ENCODE results near the gene PPIE. TPM values are rescaled to one million over a fixed set of nuclear protein-coding genes. Genes with fewer than 3 reads are reported as not detected.

Gene PPIE
- total and polyA plus RNA-seq, 8 donors, result 34.9 to 206 (median 48.8) TPM

DNA sequence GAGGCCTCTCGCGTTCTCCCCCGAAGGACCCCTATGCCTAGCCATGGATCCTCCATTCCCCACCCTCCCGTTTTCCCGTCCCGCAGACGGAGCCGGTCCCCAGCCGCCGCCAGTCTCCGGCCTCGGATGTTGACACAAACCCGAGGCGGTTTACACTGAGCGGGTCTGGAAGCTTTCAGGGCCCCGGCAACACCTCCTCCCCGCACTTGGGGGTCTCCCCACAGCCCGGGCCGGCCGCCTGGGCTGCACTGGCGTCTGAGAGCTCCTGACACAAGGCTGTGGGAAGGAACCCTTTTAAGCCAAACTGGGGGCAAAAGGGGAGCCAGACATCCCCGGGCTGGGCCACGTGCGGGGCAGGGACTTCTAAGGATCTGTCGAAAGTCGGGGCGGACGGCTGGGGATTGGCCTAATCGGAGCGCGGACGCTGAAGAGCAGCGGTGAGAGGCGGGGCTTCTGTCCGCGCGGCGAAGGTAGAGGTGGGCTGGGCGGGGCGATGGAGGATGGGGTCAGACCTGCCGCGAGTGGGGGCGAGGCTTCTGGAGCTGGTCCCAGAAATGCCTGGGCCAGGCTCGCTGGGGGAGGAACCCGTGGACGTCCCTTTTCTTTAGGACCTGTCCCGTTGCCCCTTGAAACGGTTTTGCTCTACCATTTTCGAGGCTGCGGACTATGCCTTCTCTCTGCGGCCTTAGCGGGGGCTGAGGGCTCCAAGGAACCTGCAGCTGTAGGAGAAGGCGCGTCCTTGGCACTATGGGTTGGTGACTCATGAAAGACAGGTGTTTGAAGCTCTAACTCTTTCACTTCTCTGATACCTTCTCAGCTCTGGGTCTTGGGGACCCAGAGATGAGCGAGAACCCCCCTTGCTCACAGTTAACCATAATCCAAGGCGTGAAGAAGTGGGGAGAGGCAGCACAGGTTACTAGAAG lies 46.3 kb upstream of the PPIE start:
- peak overlapping the region; percentile 39 to 54 (median 46) for H3K4me3 ChIP-seq
- WGBS, 5 donors, result 8 to 10% (median 9%) methylated on average over 49 to 56 of the region's 56 CpGs
- peaks cover 0 to 83% (median 50%) of the 10 kb centered on the region in 3 donors for H3K27me3 ChIP-seq
- no peaks in the 10 kb centered on the region for H3K36me3 ChIP-seq
- no peaks in the 10 kb centered on the region for H3K9me3 ChIP-seq
- peaks cover 18 to 24% (median 21%) of the 10 kb centered on the region in 4 donors for H3K4me1 ChIP-seq
- TF ChIP-seq POLR2AphosphoS5 (IDR thresholded peaks at IDR 0.05) (no peak), POLR2A (IDR thresholded peaks at IDR 0.05) (no peak), EP300 (IDR thresholded peaks at IDR 0.05) (no peak)
- TF ChIP-seq, protein P1, sequence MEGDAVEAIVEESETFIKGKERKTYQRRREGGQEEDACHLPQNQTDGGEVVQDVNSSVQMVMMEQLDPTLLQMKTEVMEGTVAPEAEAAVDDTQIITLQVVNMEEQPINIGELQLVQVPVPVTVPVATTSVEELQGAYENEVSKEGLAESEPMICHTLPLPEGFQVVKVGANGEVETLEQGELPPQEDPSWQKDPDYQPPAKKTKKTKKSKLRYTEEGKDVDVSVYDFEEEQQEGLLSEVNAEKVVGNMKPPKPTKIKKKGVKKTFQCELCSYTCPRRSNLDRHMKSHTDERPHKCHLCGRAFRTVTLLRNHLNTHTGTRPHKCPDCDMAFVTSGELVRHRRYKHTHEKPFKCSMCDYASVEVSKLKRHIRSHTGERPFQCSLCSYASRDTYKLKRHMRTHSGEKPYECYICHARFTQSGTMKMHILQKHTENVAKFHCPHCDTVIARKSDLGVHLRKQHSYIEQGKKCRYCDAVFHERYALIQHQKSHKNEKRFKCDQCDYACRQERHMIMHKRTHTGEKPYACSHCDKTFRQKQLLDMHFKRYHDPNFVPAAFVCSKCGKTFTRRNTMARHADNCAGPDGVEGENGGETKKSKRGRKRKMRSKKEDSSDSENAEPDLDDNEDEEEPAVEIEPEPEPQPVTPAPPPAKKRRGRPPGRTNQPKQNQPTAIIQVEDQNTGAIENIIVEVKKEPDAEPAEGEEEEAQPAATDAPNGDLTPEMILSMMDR (IDR thresholded peaks at IDR 0.05), result no peak
- peak; percentile 51 to 69 for DNase-seq
- intact Hi-C loops (cut with DNase I; ENCODE audit: low total_unique reads), result no loop called here
- H3K27ac ChIP-seq, result peak overlapping the region in 2 of 5 donors; percentile 26 to 33

DNA sequence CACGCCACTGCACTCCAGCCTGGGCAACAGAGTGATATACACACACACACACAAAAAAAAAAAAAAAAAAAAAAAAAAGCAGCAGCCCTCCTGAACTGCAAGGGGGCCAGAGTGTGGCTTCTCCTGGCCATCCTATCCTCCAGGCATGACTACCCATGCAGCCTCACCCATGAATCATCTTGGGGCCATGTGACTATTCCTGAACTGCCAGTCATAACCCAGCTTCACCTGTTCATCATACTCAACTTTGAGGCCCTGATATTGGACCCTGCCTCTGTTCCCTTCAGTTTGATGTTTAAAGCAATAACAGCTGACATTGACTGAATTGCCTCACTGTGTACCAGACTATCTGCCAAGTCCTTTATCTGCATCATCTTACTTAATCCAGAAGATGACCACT lies 44.7 kb upstream of the PPIE start:
- WGBS, 5 donors, result 94 to 100% (median 100%) methylated on average over 1 of the region's 1 CpG
- intact Hi-C loops (cut with DNase I; ENCODE audit: low total_unique reads), result no loop called here

DNA sequence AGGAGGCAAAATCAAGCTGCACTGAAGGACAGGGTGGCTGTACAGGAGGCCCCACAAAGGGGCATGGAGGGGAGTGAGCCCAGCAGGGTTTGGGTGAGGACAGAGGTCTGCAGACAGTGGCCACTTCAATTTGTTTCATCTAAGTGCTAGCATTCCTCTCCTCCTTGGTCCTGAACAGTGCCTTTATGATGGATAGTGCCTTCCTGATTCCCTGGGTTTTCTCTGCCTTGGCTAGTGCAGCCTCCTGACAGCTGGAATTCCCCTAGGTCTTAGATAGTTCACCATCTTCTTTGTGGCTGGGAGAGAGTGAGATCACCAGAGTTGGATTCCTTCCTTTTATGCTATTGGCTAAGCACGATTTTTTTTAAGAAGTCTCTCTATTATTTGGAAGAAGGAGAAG lies 43.7 kb upstream of the PPIE start:
- TF ChIP-seq POLR2AphosphoS5 (IDR thresholded peaks at IDR 0.05) (no peak), EP300 (IDR thresholded peaks at IDR 0.05) (no peak), POLR2A (IDR thresholded peaks at IDR 0.05) (no peak)
- TF ChIP-seq, protein P1 (IDR thresholded peaks at IDR 0.05), result no peak
- Histone ChIP-seq H3K27ac (no peak overlapping the region), H3K36me3 (no peaks in the 10 kb centered on the region), H3K9me3 (no peaks in the 10 kb centered on the region), H3K4me1 (peaks cover 18 to 25% (median 21%) of the 10 kb centered on the region in 4 donors), H3K4me3 (no peak overlapping the region), H3K27me3 (peaks cover 0 to 58% (median 30%) of the 10 kb centered on the region in 3 donors)
- DNase-seq, result no peak
- 12 to 24% (median 17%) methylated on average over 1 of the region's 1 CpG for WGBS, 5 donors
- intact Hi-C loops (cut with DNase I; ENCODE audit: low total_unique reads), result no loop called here

More for the DNA sequence above, 44.7 kb upstream of the PPIE start:
- Histone ChIP-seq H3K27me3 (peaks cover 0 to 68% (median 39%) of the 10 kb centered on the region in 3 donors), H3K4me3 (no peak overlapping the region), H3K27ac (no peak overlapping the region), H3K9me3 (no peaks in the 10 kb centered on the region), H3K4me1 (peaks cover 18 to 24% (median 21%) of the 10 kb centered on the region in 4 donors), H3K36me3 (no peaks in the 10 kb centered on the region)
- TF ChIP-seq, protein P1 (IDR thresholded peaks at IDR 0.05), result no peak
- TF ChIP-seq POLR2A (IDR thresholded peaks at IDR 0.05) (no peak), EP300 (IDR thresholded peaks at IDR 0.05) (no peak), POLR2AphosphoS5 (IDR thresholded peaks at IDR 0.05) (no peak)
- no peak for DNase-seq

DNA sequence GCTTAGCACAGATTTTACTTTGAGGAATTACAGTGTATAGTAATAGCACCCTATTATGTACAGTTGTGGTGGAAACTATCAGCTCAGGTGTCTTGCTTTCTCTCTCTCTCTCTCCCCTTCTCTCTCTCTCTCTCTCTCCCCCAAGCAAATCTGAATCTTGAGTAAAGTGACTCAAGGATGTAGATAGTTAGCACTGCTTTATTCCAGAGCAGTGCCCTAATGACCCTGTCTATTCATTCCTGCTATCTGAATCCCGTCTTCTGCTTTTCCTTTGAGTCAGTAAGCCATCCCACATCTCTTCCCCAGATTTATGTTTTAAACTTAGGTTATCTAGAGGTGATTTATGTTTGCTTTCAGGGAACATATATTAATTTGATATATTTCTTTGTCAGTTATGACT lies 42.2 kb upstream of the PPIE start:
- H3K4me3 ChIP-seq, result no peak overlapping the region
- no peaks in the 10 kb centered on the region for H3K36me3 ChIP-seq
- peaks cover 0 to 43% (median 15%) of the 10 kb centered on the region in 3 donors for H3K27me3 ChIP-seq
- WGBS, 5 donors, result 25 to 50% (median 34%) methylated on average over 1 of the region's 1 CpG
- H3K27ac ChIP-seq, result no peak overlapping the region
- DNase-seq, result no peak
- TF ChIP-seq POLR2A (IDR thresholded peaks at IDR 0.05) (no peak), POLR2AphosphoS5 (IDR thresholded peaks at IDR 0.05) (no peak), EP300 (IDR thresholded peaks at IDR 0.05) (no peak)
- TF ChIP-seq, protein P1 (IDR thresholded peaks at IDR 0.05), result no peak
- intact Hi-C loops (cut with DNase I; ENCODE audit: low total_unique reads), result no loop called here
- no peaks in the 10 kb centered on the region for H3K9me3 ChIP-seq
- H3K4me1 ChIP-seq, result peaks cover 18 to 28% (median 25%) of the 10 kb centered on the region in 4 donors
